SU-DHL-6 (cell line): Measurements from ENCODE around the gene VWA7.

Experiments
- H2AFZ ChIP-seq: fragments of 200-600 bp; sonication (generic); 2 replicates; pipeline ENCODE4 v1.6.1; 2014; ENCODE audit warnings: low read depth, mild to moderate bottlenecking, moderate library complexity, mixed read lengths, antibody characterized with exemption, low read length; ENCODE audit not compliant: severe bottlenecking
- H3F3A ChIP-seq: fragments of 200-600 bp; shearing (Covaris generic); 2 replicates; pipeline ENCODE4 v1.6.0; 2016; ENCODE audit warnings: antibody characterized with exemption, mild to moderate bottlenecking; ENCODE audit not compliant: insufficient read depth
- H3K27ac ChIP-seq: fragments of 200-600 bp; sonication (generic); 2 replicates; pipeline ENCODE4 v1.5.1; 2016; ENCODE audit warnings: low read depth, mild to moderate bottlenecking, low read length, moderate library complexity, mixed read lengths
- H3K27me3 ChIP-seq: fragments of 200-600 bp; sonication (generic), shearing (Covaris generic); 2 replicates; pipeline ENCODE4 v1.6.0; 2014; ENCODE audit warnings: mild to moderate bottlenecking, low read length
- H3K36me3 ChIP-seq: fragments of 200-600 bp; sonication (generic); 2 replicates; pipeline ENCODE4 v1.6.1; 2014; ENCODE audit warnings: mild to moderate bottlenecking, low read length, mixed read lengths
- H3K4me2 ChIP-seq: fragments of 300-600, 200-600 bp; shearing (Covaris generic), sonication (generic); 2 replicates; pipeline ENCODE4 v1.6.0; 2014; ENCODE audit warnings: low read length, low read depth, mild to moderate bottlenecking; ENCODE audit not compliant: poor library complexity, severe bottlenecking
- H3K4me3 ChIP-seq: fragments of 200-600 bp; sonication (generic); 2 replicates; pipeline ENCODE4 v1.5.1; 2014; ENCODE audit warnings: antibody characterized with exemption, low read length, mild to moderate bottlenecking, mixed read lengths; ENCODE audit not compliant: insufficient read depth, poor library complexity, severe bottlenecking
- H3K79me2 ChIP-seq: fragments of 200-600 bp; sonication (generic); 2 replicates; pipeline ENCODE4 v1.6.1; 2014; ENCODE audit warnings: mild to moderate bottlenecking, low read length, moderate library complexity; ENCODE audit not compliant: insufficient read depth
- H3K9ac ChIP-seq: fragments of 200-600 bp; sonication (generic); 2 replicates; pipeline ENCODE4 v1.7.0; 2014; ENCODE audit warnings: mild to moderate bottlenecking, low read length
- H3K9me2 ChIP-seq: fragments of 200-600 bp; sonication (generic); replicated peaks from 2 replicates; pipeline ENCODE4 v1.6.1; 2014; ENCODE audit warnings: low read length; ENCODE audit not compliant: insufficient read depth
- H3K9me3 ChIP-seq: fragments of 200-600 bp; sonication (generic); 2 replicates; pipeline ENCODE4 v1.6.1; 2014; ENCODE audit warnings: low read length, mixed read lengths; ENCODE audit not compliant: insufficient read depth
- H4K20me1 ChIP-seq: fragments of 200-600 bp; sonication (generic); 2 replicates; pipeline ENCODE4 v1.6.1; 2014; ENCODE audit warnings: low read depth, mild to moderate bottlenecking, antibody characterized with exemption, low read length, moderate library complexity, mixed read lengths
- CTCF ChIP-seq: fragments of 200-600 bp; sonication (generic); IDR thresholded peaks from one replicate; pipeline ENCODE4 v1.5.1; 2017; ENCODE audit warnings: antibody characterized with exemption, mild to moderate bottlenecking, low read length, moderate library complexity; ENCODE audit not compliant: insufficient read depth, poor library complexity, severe bottlenecking
- EZH2phosphoT487 ChIP-seq: fragments of 200-600 bp; sonication (generic), shearing (Covaris generic); conservative IDR thresholded peaks from 2 replicates; pipeline ENCODE4 v1.6.1; 2018; ENCODE audit warnings: mild to moderate bottlenecking, antibody characterized with exemption, low read length, moderate library complexity, mixed read lengths

Gene VWA7

GRCh38 chr6:31760790-31761189 lies 16.3 kb downstream of the VWA7 start:
- Histone ChIP-seq H3K79me2 (no peaks in the 10 kb centered on the region), H3K9me3 (no peaks in the 10 kb centered on the region), H3K36me3 (peaks cover 8% of the 10 kb centered on the region; the same call in 1 of the 2 replicates), H3K4me3 (no peak overlapping the region), H3K4me2 (no peak overlapping the region), H3K27ac (no peak overlapping the region), H3F3A (peaks cover 8% of the 10 kb centered on the region), H3K27me3 (no peaks in the 10 kb centered on the region), H2AFZ (no peak overlapping the region), H3K9me2 (no peaks in the 10 kb centered on the region), H4K20me1 (no peaks in the 10 kb centered on the region), H3K9ac (no peak overlapping the region)
- TF ChIP-seq CTCF: no peak
- TF ChIP-seq EZH2phosphoT487: no peak

- Histone ChIP-seq H3K9me2 (no peaks in the 10 kb centered on the region), H3K9ac (no peak overlapping the region), H3K27ac (no peak overlapping the region), H3K4me2 (no peak overlapping the region), H2AFZ (no peak overlapping the region), H3K79me2 (no peaks in the 10 kb centered on the region), H4K20me1 (no peaks in the 10 kb centered on the region), H3K9me3 (no peaks in the 10 kb centered on the region), H3F3A (no peaks in the 10 kb centered on the region), H3K36me3 (peaks cover 8% of the 10 kb centered on the region; the same call in 1 of the 2 replicates), H3K27me3 (no peaks in the 10 kb centered on the region), H3K4me3 (no peak overlapping the region)
- TF ChIP-seq CTCF (no peak), EZH2phosphoT487 (no peak)
Measured at GRCh38 chr6:31758281-31758680, 18.8 kb downstream of the VWA7 start.

GRCh38 chr6:31752739-31753319 lies 24.3 kb downstream of the VWA7 start:
- Histone ChIP-seq H3K9ac (no peak overlapping the region), H3K9me3 (no peaks in the 10 kb centered on the region), H3K27ac (no peak overlapping the region), H3K4me2 (no peak overlapping the region), H3K36me3 (peaks cover 3% of the 10 kb centered on the region; the same call in 1 of the 2 replicates), H3K27me3 (no peaks in the 10 kb centered on the region), H3K79me2 (no peaks in the 10 kb centered on the region), H3K9me2 (no peaks in the 10 kb centered on the region), H3F3A (0 out of 2 replicates have a peak, but pooled peaks cover 12% of the 10 kb centered on the region), H2AFZ (no peak overlapping the region), H4K20me1 (no peaks in the 10 kb centered on the region), H3K4me3 (no peak overlapping the region)
- no peak for TF ChIP-seq CTCF
- TF ChIP-seq EZH2phosphoT487: no peak
